Measurements from ENCODE around the gene UNC13D.

UNC13D gene

GRCh38 chr17:75813081-75814020 is 30.9 kb downstream of the UNC13D start:
- TF ChIP-seq GATA2 (IDR thresholded peaks at IDR 0.05; ENCODE audit: low read depth, low read length): no peak
- TF ChIP-seq GATA3 (IDR thresholded peaks at IDR 0.05; ENCODE audit: low read depth, low read length): no peak

GRCh38 chr17:75812096-75813013 is 31.8 kb downstream of the UNC13D start:
- TF ChIP-seq GATA2 (IDR thresholded peaks at IDR 0.05; ENCODE audit: low read depth, low read length) (no peak), GATA3 (IDR thresholded peaks at IDR 0.05; ENCODE audit: low read depth, low read length) (no peak)

GRCh38 chr17:75811174-75811573 is 33.0 kb downstream of the UNC13D start:
- TF ChIP-seq GATA3 (IDR thresholded peaks at IDR 0.05; ENCODE audit: low read depth, low read length) (no peak), GATA2 (IDR thresholded peaks at IDR 0.05; ENCODE audit: low read depth, low read length) (no peak)

- TF ChIP-seq GATA2 (IDR thresholded peaks at IDR 0.05; ENCODE audit: low read depth, low read length) (no peak), GATA3 (IDR thresholded peaks at IDR 0.05; ENCODE audit: low read depth, low read length) (no peak)
Observed at GRCh38 chr17:75810216-75810615, 34.0 kb downstream of the UNC13D start.

GRCh38 chr17:75809631-75810111 is 34.5 kb downstream of the UNC13D start:
- TF ChIP-seq GATA2 (IDR thresholded peaks at IDR 0.05; ENCODE audit: low read depth, low read length): no peak
- no peak for TF ChIP-seq GATA3 (IDR thresholded peaks at IDR 0.05; ENCODE audit: low read depth, low read length)

GRCh38 chr17:75808905-75809621 is 35.1 kb downstream of the UNC13D start:
- no peak for TF ChIP-seq GATA2 (IDR thresholded peaks at IDR 0.05; ENCODE audit: low read depth, low read length)
- TF ChIP-seq GATA3 (IDR thresholded peaks at IDR 0.05; ENCODE audit: low read depth, low read length): no peak

- TF ChIP-seq GATA3 (IDR thresholded peaks at IDR 0.05; ENCODE audit: low read depth, low read length) (no peak), GATA2 (IDR thresholded peaks at IDR 0.05; ENCODE audit: low read depth, low read length) (no peak)
Observed at GRCh38 chr17:75808549-75808904, 35.7 kb downstream of the UNC13D start.

GRCh38 chr17:75807861-75808260 is 36.3 kb downstream of the UNC13D start:
- TF ChIP-seq GATA3 (IDR thresholded peaks at IDR 0.05; ENCODE audit: low read depth, low read length) (no peak), GATA2 (IDR thresholded peaks at IDR 0.05; ENCODE audit: low read depth, low read length) (no peak)

GRCh38 chr17:75806822-75807500 is 37.2 kb downstream of the UNC13D start:
- TF ChIP-seq GATA2 (IDR thresholded peaks at IDR 0.05; ENCODE audit: low read depth, low read length): no peak
- no peak for TF ChIP-seq GATA3 (IDR thresholded peaks at IDR 0.05; ENCODE audit: low read depth, low read length)

- no peak for TF ChIP-seq GATA3 (IDR thresholded peaks at IDR 0.05; ENCODE audit: low read depth, low read length)
- TF ChIP-seq GATA2 (IDR thresholded peaks at IDR 0.05; ENCODE audit: low read depth, low read length): no peak
Observed at GRCh38 chr17:75803883-75804282, 40.3 kb downstream of the UNC13D start.

- TF ChIP-seq GATA2 (IDR thresholded peaks at IDR 0.05; ENCODE audit: low read depth, low read length): no peak
- no peak for TF ChIP-seq GATA3 (IDR thresholded peaks at IDR 0.05; ENCODE audit: low read depth, low read length)
Observed at GRCh38 chr17:75799402-75799801, 44.8 kb downstream of the UNC13D start.

GRCh38 chr17:75795820-75796607 is 48.2 kb downstream of the UNC13D start:
- TF ChIP-seq GATA2 (IDR thresholded peaks at IDR 0.05; ENCODE audit: low read depth, low read length): no peak
- no peak for TF ChIP-seq GATA3 (IDR thresholded peaks at IDR 0.05; ENCODE audit: low read depth, low read length)
